Cardiac fibroblast (primary cell): ENCODE data around the gene ZNF577.

Source experiments
- DNase-seq, 2 donors: peaks; one replicate each; pipeline versions ENCODE4 v3.0.0 to v3.0.0-alpha.2; 2010; ENCODE audit warnings: low read depth in 2 of 2
- H3K4me3 ChIP-seq, 2 donors: replicated peaks in 1 of 2; 1 replicate in 1 of 2; 2 replicates in 1 of 2; pipeline ENCODE4 v1.5.1; 2011; ENCODE audit warnings: low read depth in 2 of 2, low read length in 2 of 2, mild to moderate bottlenecking in 2 of 2, moderate library complexity in 1 of 2
- CTCF ChIP-seq: IDR thresholded peaks from one replicate; pipeline ENCODE4 v1.5.1; 2011; ENCODE audit warnings: low read depth, mild to moderate bottlenecking, low read length, inconsistent platforms

Gene ZNF577

GRCh38 chr19:51861870-51862622 lies 25.7 kb downstream of the ZNF577 start:
- TF ChIP-seq CTCF, result no peak

GRCh38 chr19:51837145-51837544 lies 50.6 kb downstream of the ZNF577 start:
- no peak for DNase-seq

More at GRCh38 chr19:51861870-51862622, 25.7 kb downstream of the ZNF577 start:
- no peak overlapping the region for H3K4me3 ChIP-seq
- peak in 1 of 2 donors; percentile 1 for DNase-seq

GRCh38 chr19:51830274-51830673 lies 57.5 kb downstream of the ZNF577 start:
- peak; percentile 10 for TF ChIP-seq CTCF
- H3K4me3 ChIP-seq, result no peak overlapping the region
- DNase-seq, result peak; percentile 32 to 46

More at GRCh38 chr19:51837145-51837544, 50.6 kb downstream of the ZNF577 start:
- TF ChIP-seq CTCF, result no peak
- no peak overlapping the region for H3K4me3 ChIP-seq

- no peak for DNase-seq
- TF ChIP-seq CTCF, result no peak
- H3K4me3 ChIP-seq, result no peak overlapping the region
Observed at GRCh38 chr19:51824281-51825005, 63.3 kb downstream of the ZNF577 start.

- no peak for DNase-seq
- no peak overlapping the region for H3K4me3 ChIP-seq
- no peak for TF ChIP-seq CTCF
Observed at GRCh38 chr19:51822946-51823345, 64.8 kb downstream of the ZNF577 start.

- TF ChIP-seq CTCF, result no peak
- DNase-seq, result peak; percentile 70 to 71
Observed at GRCh38 chr19:51822325-51822724, 65.4 kb downstream of the ZNF577 start.

More at GRCh38 chr19:51822325-51822724, 65.4 kb downstream of the ZNF577 start:
- H3K4me3 ChIP-seq, result no peak overlapping the region
